Panc1 (cell line): ENCODE data around the gene MAP2K6. TPM values are rescaled to one million over a fixed set of nuclear protein-coding genes. Genes with fewer than 3 reads are reported as not detected.

Experiments
- ATAC-seq: fragments of 200-7000 bp; cut with Tn5 transposase; 2 replicates; pipeline ENCODE4 v1.9.1; 2020; ENCODE audit warnings: mild to moderate bottlenecking, moderate library complexity
- BruUV-seq: library from RNA; stranded (reverse); fragments of 400-500 nt; replicated peaks from 2 replicates; lab custom pipeline; 2021; lab: Mats Ljungman, UMichigan
- CTCF ChIA-PET: fragments of 300-600 bp; sonication (Branson Sonifier 250); formaldehyde crosslinking; loops from one replicate; lab custom pipeline; 2022; ENCODE audit warnings: antibody characterized with exemption; lab: Charles Lee
- POLR2A ChIA-PET: fragments of 300-600 bp; sonication (Branson Sonifier 250); formaldehyde crosslinking; loops from one replicate; lab custom pipeline; 2022; ENCODE audit warnings: antibody characterized with exemption; lab: Charles Lee
- DNase-seq: peaks from one replicate; pipeline ENCODE4 v3.0.0-alpha.2; 2010; ENCODE audit warnings: low read depth, low spot score
- H3K27ac ChIP-seq: 2 replicates; pipeline ENCODE4 v1.5.1; 2011; ENCODE audit warnings: mild to moderate bottlenecking, low read length, inconsistent platforms
- H3K27me3 ChIP-seq: fragments of 200-500 bp; sonication (Bioruptor generic); 2 replicates; pipeline ENCODE4 v1.6.0; 2014; ENCODE audit warnings: low read length, inconsistent platforms; ENCODE audit not compliant: control insufficient read depth, insufficient read depth
- H3K36me3 ChIP-seq: fragments of 200-500 bp; sonication (Bioruptor generic); 2 replicates; pipeline ENCODE4 v1.5.1; 2014; ENCODE audit warnings: inconsistent platforms, mild to moderate bottlenecking, low read length, moderate library complexity; ENCODE audit not compliant: control insufficient read depth, insufficient read depth
- H3K4me1 ChIP-seq: 2 replicates; pipeline ENCODE4 v1.5.1; 2011; ENCODE audit warnings: inconsistent platforms, mild to moderate bottlenecking, low read length, moderate library complexity; ENCODE audit not compliant: control insufficient read depth, insufficient read depth
- H3K4me3 ChIP-seq, 2 experiments: 2 replicates each; pipeline ENCODE4 v1.5.1; 2011 to 2012; ENCODE audit warnings: low read depth in 2 of 2, low read length in 2 of 2, mild to moderate bottlenecking in 2 of 2, inconsistent platforms in 1 of 2, moderate library complexity in 1 of 2
- H3K9me3 ChIP-seq: fragments of 200-500 bp; sonication (Bioruptor generic); 2 replicates; pipeline ENCODE4 v1.5.1; 2014; ENCODE audit warnings: low read depth, mild to moderate bottlenecking, inconsistent platforms, low read length, moderate library complexity; ENCODE audit not compliant: control insufficient read depth, insufficient read depth
- POLR2AphosphoS5 ChIP-seq: IDR thresholded peaks from 2 replicates; pipeline ENCODE4 v1.6.1; 2012; ENCODE audit warnings: mild to moderate bottlenecking, low read depth, low read length, moderate library complexity
- REST ChIP-seq, 2 experiments: IDR thresholded peaks; 2 replicates each; pipeline ENCODE4 v1.6.1; 2011 to 2012; ENCODE audit warnings: low read depth in 2 of 2, control low read depth in 1 of 2, low read length in 1 of 2, mild to moderate bottlenecking in 1 of 2, moderate library complexity in 1 of 2; ENCODE audit not compliant: insufficient read depth in 1 of 2
- SIN3A ChIP-seq: IDR thresholded peaks from 2 replicates; pipeline ENCODE4 v1.6.1; 2012; ENCODE audit warnings: low read depth, mild to moderate bottlenecking, low read length, moderate library complexity, borderline replicate concordance; ENCODE audit not compliant: insufficient read depth
- TCF7L2 ChIP-seq: IDR thresholded peaks from 2 replicates; pipeline ENCODE4 v1.6.1; 2011; ENCODE audit warnings: mild to moderate bottlenecking, low read depth, low read length, inconsistent platforms
- in situ Hi-C: cut with HindIII; loops from 2 replicates; pipeline ENCODE4 v1.10.0; 2016; ENCODE audit warnings: low sequenced_read_pairs, low pct_unique_long_range_greater_than_20kb
- intact Hi-C: fragments of 100-400 bp; cut with micrococcal nuclease; formaldehyde crosslinking; loops from one replicate; pipeline ENCODE4 v1.10.0; 2022; ENCODE audit not compliant: unreplicated experiment
- total RNA-seq: library from RNA; stranded (reverse); gene quantifications from one replicate; pipeline ENCODE4 v1.2.1, GENCODE V29; 2021; ENCODE audit not compliant: unreplicated experiment
- TF ChIP-seq, protein P1 (sequence below): fragments of 450-650 bp; IDR thresholded peaks from 2 replicates; pipeline ENCODE4 v1.5.1; 2017; ENCODE audit warnings: mild to moderate bottlenecking

The MAP2K6 gene
- total RNA-seq, 1 experiment from 2014 or later: 11.8 TPM

DNA sequence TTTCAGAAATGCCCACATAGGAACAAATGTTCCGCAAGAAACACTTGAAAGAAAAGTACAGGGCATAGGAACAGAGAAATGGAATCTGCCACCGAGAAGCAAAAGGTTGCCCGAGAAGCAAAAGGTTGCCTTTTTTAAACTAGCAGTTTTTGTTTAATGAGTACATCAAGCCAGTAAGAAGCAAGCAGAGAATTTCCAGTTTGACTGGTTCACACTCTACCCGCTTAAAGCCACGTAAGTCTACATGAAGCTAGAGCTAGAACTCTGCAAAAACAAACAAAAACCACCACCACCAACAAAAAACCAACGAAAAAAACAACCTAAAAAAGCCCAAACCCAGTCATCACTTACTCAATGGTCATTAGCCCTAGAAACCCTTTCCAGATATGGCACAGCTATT lies 144.3 kb downstream of the MAP2K6 start:
- no TSS peak for BruUV-seq
- DNase-seq (no peak), ATAC-seq (no peak)
- ChIA-PET POLR2A (no interaction called here), CTCF (no interaction called here)
- TF ChIP-seq SIN3A: no peak
- no peak for TF ChIP-seq TCF7L2
- no peak for TF ChIP-seq POLR2AphosphoS5
- TF ChIP-seq, protein P1, sequence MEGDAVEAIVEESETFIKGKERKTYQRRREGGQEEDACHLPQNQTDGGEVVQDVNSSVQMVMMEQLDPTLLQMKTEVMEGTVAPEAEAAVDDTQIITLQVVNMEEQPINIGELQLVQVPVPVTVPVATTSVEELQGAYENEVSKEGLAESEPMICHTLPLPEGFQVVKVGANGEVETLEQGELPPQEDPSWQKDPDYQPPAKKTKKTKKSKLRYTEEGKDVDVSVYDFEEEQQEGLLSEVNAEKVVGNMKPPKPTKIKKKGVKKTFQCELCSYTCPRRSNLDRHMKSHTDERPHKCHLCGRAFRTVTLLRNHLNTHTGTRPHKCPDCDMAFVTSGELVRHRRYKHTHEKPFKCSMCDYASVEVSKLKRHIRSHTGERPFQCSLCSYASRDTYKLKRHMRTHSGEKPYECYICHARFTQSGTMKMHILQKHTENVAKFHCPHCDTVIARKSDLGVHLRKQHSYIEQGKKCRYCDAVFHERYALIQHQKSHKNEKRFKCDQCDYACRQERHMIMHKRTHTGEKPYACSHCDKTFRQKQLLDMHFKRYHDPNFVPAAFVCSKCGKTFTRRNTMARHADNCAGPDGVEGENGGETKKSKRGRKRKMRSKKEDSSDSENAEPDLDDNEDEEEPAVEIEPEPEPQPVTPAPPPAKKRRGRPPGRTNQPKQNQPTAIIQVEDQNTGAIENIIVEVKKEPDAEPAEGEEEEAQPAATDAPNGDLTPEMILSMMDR: no peak
- TF ChIP-seq REST (IDR thresholded peaks at IDR 0.05; ENCODE audit: insufficient read depth in 1 of 2, low read depth in 2 of 2, low read length in 1 of 2): no peak
- in situ Hi-C loops: no loop called here
- Histone ChIP-seq H3K4me1 (no peaks in the 10 kb centered on the region), H3K27ac (no peak overlapping the region), H3K27me3 (no peaks in the 10 kb centered on the region), H3K9me3 (no peaks in the 10 kb centered on the region), H3K36me3 (no peaks in the 10 kb centered on the region), H3K4me3 (no peak overlapping the region)
- intact Hi-C loops: no loop called here

- no TSS peak for BruUV-seq
- in situ Hi-C loops (no loop called here), intact Hi-C loops (loop anchor here (10.0 kb wide), 1 partner anchor 1064 kb away; no protein-coding TSS in a partner anchor)
- DNase-seq (no peak), ATAC-seq (no peak)
- no peak overlapping the region for H3K27ac ChIP-seq
- TF ChIP-seq REST (IDR thresholded peaks at IDR 0.05; ENCODE audit: insufficient read depth in 1 of 2, low read depth in 2 of 2, low read length in 1 of 2) (no peak), TCF7L2 (no peak), POLR2AphosphoS5 (no peak), SIN3A (no peak)
- TF ChIP-seq, protein P1: no peak
- no peak overlapping the region for H3K4me3 ChIP-seq
- no peaks in the 10 kb centered on the region for H3K9me3 ChIP-seq
- H3K36me3 ChIP-seq: no peaks in the 10 kb centered on the region
- CTCF ChIA-PET: no interaction called here
- no peaks in the 10 kb centered on the region for H3K4me1 ChIP-seq
- POLR2A ChIA-PET: no interaction called here
- H3K27me3 ChIP-seq: no peaks in the 10 kb centered on the region
Observed at GRCh38 chr17:69560987-69561441, 146.5 kb downstream of the MAP2K6 start.
